IMR-90 (cell line): ENCODE measurements around the gene PANK4. TPM values are rescaled to one million over a fixed set of nuclear protein-coding genes. Genes with fewer than 3 reads are reported as not detected.

ENCODE experiments used
- ATAC-seq: fragments of 200-7000 bp; cut with Tn5 transposase; 2 replicates; pipeline ENCODE4 v1.9.1; 2020; ENCODE audit warnings: low read depth, mild to moderate bottlenecking, moderate library complexity
- BruUV-seq: library from RNA; stranded (reverse); fragments of 400-500 nt; replicated peaks from 2 replicates; lab custom pipeline; 2021; lab: Mats Ljungman, UMichigan
- CTCF ChIA-PET: fragments of 300-600 bp; formaldehyde crosslinking; extraction: SDS; loops from one replicate; lab custom pipeline; 2021; ENCODE audit warnings: antibody characterized with exemption; lab: Yijun Ruan, JAX
- POLR2A ChIA-PET: fragments of 300-600 bp; sonication (Branson Sonifier 250); formaldehyde crosslinking; loops from one replicate; lab custom pipeline; 2022; ENCODE audit warnings: antibody characterized with exemption; ENCODE audit not compliant: unreplicated experiment; lab: Charles Lee
- DNase-seq: peaks from one replicate; pipeline ENCODE4 v3.0.0; 2013
- H2AFZ ChIP-seq: replicated peaks from 2 replicates; pipeline ENCODE3; 2013; ENCODE audit warnings: low read length, mild to moderate bottlenecking; ENCODE audit not compliant: poor library complexity
- H2AK5ac ChIP-seq: 2 replicates; pipeline ENCODE4 v1.6.1; 2013; ENCODE audit warnings: low read depth, low read length, inconsistent platforms
- H2AK9ac ChIP-seq: replicated peaks from 2 replicates; pipeline ENCODE3; 2013; ENCODE audit warnings: mild to moderate bottlenecking, low read depth, low read length, moderate library complexity; ENCODE audit not compliant: poor library complexity
- H2BK120ac ChIP-seq: 2 replicates; pipeline ENCODE4 v1.6.1; 2013; ENCODE audit warnings: low read depth, low read length, inconsistent platforms
- H2BK15ac ChIP-seq: 3 replicates; pipeline ENCODE4 v1.6.1; 2013; ENCODE audit warnings: low read depth, low read length, inconsistent platforms
- H2BK20ac ChIP-seq: 2 replicates; pipeline ENCODE4 v1.6.1; 2013; ENCODE audit warnings: low read depth, mild to moderate bottlenecking, inconsistent platforms, low read length, moderate library complexity
- H2BK5ac ChIP-seq: 2 replicates; pipeline ENCODE4 v1.6.1; 2013; ENCODE audit warnings: mild to moderate bottlenecking, low read depth, low read length, inconsistent platforms; ENCODE audit not compliant: poor library complexity, severe bottlenecking
- H3K14ac ChIP-seq: replicated peaks from 2 replicates; pipeline ENCODE4 v1.6.1; 2013; ENCODE audit warnings: low read depth, low read length, inconsistent platforms
- H3K18ac ChIP-seq: 2 replicates; pipeline ENCODE4 v1.6.1; 2013; ENCODE audit warnings: low read depth, low read length, control low read depth
- H3K23ac ChIP-seq: 2 replicates; pipeline ENCODE4 v1.6.1; 2013; ENCODE audit warnings: low read depth, low read length, inconsistent platforms
- H3K27ac ChIP-seq: 2 replicates; pipeline ENCODE4 v1.5.1; 2013; ENCODE audit warnings: mild to moderate bottlenecking, control low read depth, low read length; ENCODE audit not compliant: insufficient read depth
- H3K27me3 ChIP-seq: 2 replicates; pipeline ENCODE4 v1.6.1; 2013; ENCODE audit warnings: low read length; ENCODE audit not compliant: control insufficient read depth, insufficient read depth
- H3K36me3 ChIP-seq: 2 replicates; pipeline ENCODE4 v1.6.1; 2013; ENCODE audit warnings: low read length, mixed read lengths; ENCODE audit not compliant: control insufficient read depth, insufficient read depth
- H3K4ac ChIP-seq: 2 replicates; pipeline ENCODE4 v1.6.1; 2013; ENCODE audit warnings: low read depth, low read length, inconsistent platforms
- H3K4me1 ChIP-seq: 2 replicates; pipeline ENCODE4 v1.6.1; 2013; ENCODE audit warnings: low read length, mixed read lengths; ENCODE audit not compliant: control insufficient read depth, insufficient read depth
- H3K4me2 ChIP-seq: 2 replicates; pipeline ENCODE4 v1.6.1; 2013; ENCODE audit warnings: low read depth, mild to moderate bottlenecking, control low read depth, low read length, moderate library complexity
- H3K4me3 ChIP-seq: 2 replicates; pipeline ENCODE4 v1.5.1; 2013; ENCODE audit warnings: low read depth, mild to moderate bottlenecking, control low read depth, low read length, moderate library complexity; ENCODE audit not compliant: insufficient read depth
- H3K56ac ChIP-seq: 2 replicates; pipeline ENCODE4 v1.6.1; 2013; ENCODE audit warnings: low read length, inconsistent platforms; ENCODE audit not compliant: insufficient read depth; ENCODE audit errors: extremely low read depth
- H3K79me1 ChIP-seq, 2 experiments: 2 replicates each; pipeline ENCODE4 v1.6.1; 2013; ENCODE audit warnings: low read length in 2 of 2, inconsistent platforms in 1 of 2, low read depth in 1 of 2
- H3K9ac ChIP-seq: 2 replicates; pipeline ENCODE4 v1.6.1; 2013; ENCODE audit warnings: low read depth, low read length, control low read depth
- H3K9me1 ChIP-seq: 2 replicates; pipeline ENCODE4 v1.6.1; 2013; ENCODE audit warnings: low read length, inconsistent platforms; ENCODE audit not compliant: insufficient read depth
- H3K9me3 ChIP-seq: 2 replicates; pipeline ENCODE4 v1.6.1; 2013; ENCODE audit warnings: low read length; ENCODE audit not compliant: control insufficient read depth, insufficient read depth
- H4K20me1 ChIP-seq: 2 replicates; pipeline ENCODE4 v1.6.1; 2013; ENCODE audit warnings: low read length, inconsistent platforms; ENCODE audit not compliant: insufficient read depth
- H4K5ac ChIP-seq: 2 replicates; pipeline ENCODE4 v1.6.1; 2013; ENCODE audit warnings: mild to moderate bottlenecking, low read depth, low read length, control low read depth
- H4K8ac ChIP-seq, 2 experiments: 2 replicates each; pipeline ENCODE4 v1.6.1; 2013; ENCODE audit warnings: low read depth in 2 of 2, low read length in 2 of 2, control low read depth in 1 of 2, inconsistent platforms in 1 of 2
- H4K91ac ChIP-seq: 2 replicates; pipeline ENCODE4 v1.6.1; 2013; ENCODE audit warnings: low read depth, low read length, inconsistent platforms; ENCODE audit not compliant: insufficient read depth
- FOS ChIP-seq: fragments of 150-350 bp; IDR thresholded peaks from 2 replicates; pipeline ENCODE4 v1.6.1; 2016; ENCODE audit warnings: low read depth, low read length
- MAZ ChIP-seq: IDR thresholded peaks from 2 replicates; pipeline ENCODE4 v1.6.1; 2012; ENCODE audit warnings: low read depth, mild to moderate bottlenecking, low read length, improper control_type of control experiment, moderate library complexity, borderline replicate concordance
- NFE2L2 ChIP-seq: fragments of 150-350 bp; IDR thresholded peaks from 2 replicates; pipeline ENCODE4 v1.6.1; 2016; ENCODE audit warnings: low read depth, mild to moderate bottlenecking, low read length
- POLR2A ChIP-seq: IDR thresholded peaks from 2 replicates; pipeline ENCODE4 v1.6.1; 2012; ENCODE audit warnings: mild to moderate bottlenecking, low read depth, low read length
- RAD21 ChIP-seq: IDR thresholded peaks from 2 replicates; pipeline ENCODE4 v1.6.1; 2012; ENCODE audit warnings: low read length, improper control_type of control experiment
- RCOR1 ChIP-seq: IDR thresholded peaks from 2 replicates; pipeline ENCODE4 v1.6.1; 2012; ENCODE audit warnings: mild to moderate bottlenecking, low read length, improper control_type of control experiment; ENCODE audit not compliant: insufficient replicate concordance
- RFX5 ChIP-seq: IDR thresholded peaks from 2 replicates; pipeline ENCODE4 v1.8.0; 2012; ENCODE audit warnings: low read depth, mild to moderate bottlenecking, low read length, moderate library complexity
- SMC3 ChIP-seq: fragments of 150-350 bp; IDR thresholded peaks from 2 replicates; pipeline ENCODE4 v1.6.1; 2016; ENCODE audit warnings: low read depth, mild to moderate bottlenecking, antibody characterized with exemption, low read length, moderate library complexity
- WGBS, 2 experiments: methylation state at CpG; one replicate each; pipeline versions ENCODE4 v1.1.5 to v1.1.7; 2013; ENCODE audit warnings: missing lambda C conversion rate in 2 of 2; ENCODE audit not compliant: insufficient read length in 1 of 2; ENCODE audit errors: extremely low coverage in 2 of 2; 5-methylcytosine and 5-hydroxymethylcytosine counted together
- dilution Hi-C: fragments of 300-500 bp; cut with HindIII; formaldehyde crosslinking; loops from one replicate; pipeline ENCODE4 v1.14.3; 2018; ENCODE audit warnings: low sequenced_read_pairs; ENCODE audit not compliant: unreplicated experiment
- in situ Hi-C: fragments of 300-500 bp; cut with MboI; formaldehyde crosslinking; loops from 3 replicates; pipeline ENCODE4 v1.14.3; 2019; ENCODE audit warnings: low sequenced_read_pairs, inconsistent platforms, mixed read lengths
- intact Hi-C: fragments of 100-400 bp; cut with micrococcal nuclease; formaldehyde crosslinking; loops from 2 replicates; pipeline ENCODE4 v1.10.0; 2022
- polyA plus RNA-seq, 3 experiments: library from polyadenylated mRNA; depleted of rRNA; stranded (reverse); fragments of >200 nt; gene quantifications; 2 replicates each; pipeline ENCODE4 v1.2.3, GENCODE V29; 2012; ENCODE audit warnings: low replicate concordance in 1 of 3
- total RNA-seq: library from RNA; depleted of rRNA; stranded (reverse); fragments of >200 nt; gene quantifications from 2 replicates; pipeline ENCODE4 v1.2.3, GENCODE V29; 2012
- TF ChIP-seq, protein P1 (sequence below): fragments of 150-350 bp; IDR thresholded peaks from 2 replicates; pipeline ENCODE4 v1.6.1; 2017; ENCODE audit warnings: mild to moderate bottlenecking, antibody characterized with exemption, low read length, low read depth

The PANK4 gene
- total and polyA plus RNA-seq, 2 of the 4 experiments (the other 2 are of a cell fraction) = 14.0 to 18.5 TPM

DNA sequence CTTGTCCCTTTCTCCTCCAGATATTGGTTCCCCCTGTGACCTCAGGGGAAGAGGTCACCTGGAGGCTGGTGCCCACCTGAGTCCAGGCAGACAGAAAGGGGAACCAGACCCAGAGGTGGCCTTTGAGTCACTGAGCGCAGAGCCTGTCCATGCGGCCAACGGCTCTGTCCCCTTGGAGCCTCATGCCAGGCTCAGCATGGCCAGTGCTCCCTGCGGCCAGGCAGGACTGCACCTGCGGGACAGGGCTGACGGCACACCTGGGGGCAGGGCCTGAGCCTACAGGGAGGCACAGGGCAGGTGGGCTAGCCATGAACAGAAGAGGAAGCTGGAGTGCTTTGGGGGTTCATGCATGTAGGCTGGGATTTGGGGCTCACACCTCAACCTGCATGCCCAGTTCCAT is 32.5 kb upstream of the PANK4 start (continued):
- TF ChIP-seq, protein P1, sequence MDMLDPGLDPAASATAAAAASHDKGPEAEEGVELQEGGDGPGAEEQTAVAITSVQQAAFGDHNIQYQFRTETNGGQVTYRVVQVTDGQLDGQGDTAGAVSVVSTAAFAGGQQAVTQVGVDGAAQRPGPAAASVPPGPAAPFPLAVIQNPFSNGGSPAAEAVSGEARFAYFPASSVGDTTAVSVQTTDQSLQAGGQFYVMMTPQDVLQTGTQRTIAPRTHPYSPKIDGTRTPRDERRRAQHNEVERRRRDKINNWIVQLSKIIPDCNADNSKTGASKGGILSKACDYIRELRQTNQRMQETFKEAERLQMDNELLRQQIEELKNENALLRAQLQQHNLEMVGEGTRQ = no peak
- TF ChIP-seq NFE2L2 = no peak
- TF ChIP-seq POLR2A = no peak
- no peak for TF ChIP-seq SMC3
- no peak for TF ChIP-seq MAZ
- no peak for TF ChIP-seq RFX5

- no peak for DNase-seq
Measured at GRCh38 chr1:2558420-2558819, 32.0 kb upstream of the PANK4 start.

More at GRCh38 chr1:2558420-2558819, 32.0 kb upstream of the PANK4 start:
- H4K8ac ChIP-seq = no peak overlapping the region
- H4K91ac ChIP-seq = no peak overlapping the region
- no peak overlapping the region for H3K4ac ChIP-seq
- H3K18ac ChIP-seq = no peak overlapping the region
- ChIA-PET CTCF (no interaction called here), POLR2A (no interaction called here)
- no peak overlapping the region for H2AK5ac ChIP-seq
- no peak overlapping the region for H4K5ac ChIP-seq
- dilution Hi-C loops (no loop called here), intact Hi-C loops (no loop called here), in situ Hi-C loops (no loop called here)
- no peak overlapping the region for H2BK15ac ChIP-seq
- no peak overlapping the region for H3K27ac ChIP-seq
- no peaks in the 10 kb centered on the region for H4K20me1 ChIP-seq
- H2AFZ ChIP-seq = no peak overlapping the region
- no peak overlapping the region for H2BK120ac ChIP-seq
- no TSS peak for BruUV-seq
- H3K36me3 ChIP-seq = no peaks in the 10 kb centered on the region
- TF ChIP-seq MAZ (no peak), RCOR1 (no peak), RAD21 (no peak), FOS (no peak)
- no peak overlapping the region for H3K14ac ChIP-seq
- H3K27me3 ChIP-seq = peaks cover 2% of the 10 kb centered on the region; the same call in 1 of the 2 replicates
- H3K4me2 ChIP-seq = no peak overlapping the region
- H3K56ac ChIP-seq = no peak overlapping the region
- 88% methylated on average over 4 of the region's 12 CpGs; no CpG with 5 or more reads in 1 of the 2 experiments for WGBS, 2 experiments
- no peak overlapping the region for H3K23ac ChIP-seq
- no peaks in the 10 kb centered on the region for H3K79me1 ChIP-seq
- H3K9me3 ChIP-seq = no peaks in the 10 kb centered on the region
- H3K9ac ChIP-seq = no peak overlapping the region
- no peaks in the 10 kb centered on the region for H3K4me1 ChIP-seq
- H2BK5ac ChIP-seq = no peak overlapping the region
- H2BK20ac ChIP-seq = no peak overlapping the region
- H2AK9ac ChIP-seq = no peak overlapping the region
- no peaks in the 10 kb centered on the region for H3K9me1 ChIP-seq
- ATAC-seq = no peak
- no peak overlapping the region for H3K4me3 ChIP-seq
